DMS114 treated with DMSO at 0.1 percent for 48 hours (cell line): ENCODE results near the gene FPGT.
"Not testable (repeated sequence)": the region's sequence is repeated elsewhere in the genome, so short reads cannot be mapped to it uniquely, and the experiment has no call there.

Source experiments
- DNase-seq: peaks from one replicate; lab custom pipeline; 2025; ENCODE audit not compliant: unreplicated experiment; lab: John Stamatoyannopoulos, UW

Gene FPGT

GRCh38 chr1:74197657-74198552 lies at the start of gene FPGT, which contains the start of gene LRRIQ3:
Gene FPGT (plus strand): TSS chr1:74198242. CDS start chr1:74198279, 37 bp downstream.
Gene LRRIQ3 (minus strand): TSS chr1:74198176. CDS start chr1:74183684, 14,492 bp downstream.
- peak; percentile 88 for DNase-seq

GRCh38 chr1:74160046-74160445 lies 38.0 kb upstream of the FPGT start:
- DNase-seq: no peak

DNA sequence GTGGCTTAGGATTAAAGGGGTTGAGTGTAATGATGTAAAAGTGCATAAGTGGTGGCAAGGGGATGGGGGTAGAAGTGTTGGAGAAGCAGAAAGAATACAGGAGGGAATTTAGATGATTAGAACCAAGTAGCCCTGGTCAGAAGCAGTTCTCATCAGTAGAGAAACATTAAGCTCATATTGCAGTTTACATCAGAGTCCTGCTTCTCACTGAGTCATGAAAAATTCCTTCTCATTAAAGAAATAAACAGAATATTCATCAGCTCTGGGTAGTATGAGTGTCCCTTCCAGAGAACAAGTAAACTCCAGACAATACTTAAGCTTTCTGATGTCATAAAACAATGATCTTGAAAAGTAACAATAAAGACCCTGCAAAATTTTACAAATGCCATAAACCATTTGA lies 36.5 kb upstream of the FPGT start:
- no peak for DNase-seq

GRCh38 chr1:74162333-74162732 lies 35.7 kb upstream of the FPGT start:
- DNase-seq: no peak

DNA sequence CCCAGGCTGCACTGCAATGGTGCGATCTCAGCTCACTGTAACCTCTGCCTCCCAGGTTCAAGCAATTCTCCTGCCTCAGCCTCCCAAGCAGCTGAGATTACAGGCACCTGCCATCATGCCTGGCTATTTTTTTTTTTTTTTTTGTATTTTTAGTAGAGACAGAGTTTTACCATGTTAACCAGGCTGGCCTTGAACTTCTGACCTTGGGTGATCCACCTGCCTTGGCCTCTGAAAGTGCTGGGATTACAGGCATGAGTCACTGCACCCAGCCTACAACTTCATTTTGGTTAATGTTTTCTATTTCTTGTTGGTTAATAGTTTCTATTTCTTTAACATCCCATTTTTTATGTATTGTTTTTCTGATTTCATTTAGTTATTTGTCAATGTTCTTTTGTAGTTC lies 23.6 kb upstream of the FPGT start:
- DNase-seq: not testable (repeated sequence)

DNA sequence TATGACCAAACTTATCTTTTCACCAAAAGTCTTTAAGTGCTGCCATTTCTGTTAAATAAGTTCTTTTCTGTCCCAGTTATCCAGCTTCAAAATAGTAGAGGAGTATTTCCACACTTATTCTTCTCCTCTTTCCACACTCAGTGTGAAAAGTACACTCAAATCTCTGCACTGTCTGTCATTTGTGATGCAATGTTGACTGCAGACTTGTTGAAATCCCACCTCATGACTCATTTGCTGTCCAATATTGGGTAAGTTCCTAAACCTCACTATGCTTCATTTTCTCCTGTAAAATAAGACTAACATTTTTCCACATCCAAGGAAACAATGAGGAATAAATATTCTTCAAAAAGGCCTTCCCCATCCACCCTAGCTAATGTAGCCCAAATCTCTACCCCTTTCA lies 17.6 kb upstream of the FPGT start:
- no peak for DNase-seq

DNA sequence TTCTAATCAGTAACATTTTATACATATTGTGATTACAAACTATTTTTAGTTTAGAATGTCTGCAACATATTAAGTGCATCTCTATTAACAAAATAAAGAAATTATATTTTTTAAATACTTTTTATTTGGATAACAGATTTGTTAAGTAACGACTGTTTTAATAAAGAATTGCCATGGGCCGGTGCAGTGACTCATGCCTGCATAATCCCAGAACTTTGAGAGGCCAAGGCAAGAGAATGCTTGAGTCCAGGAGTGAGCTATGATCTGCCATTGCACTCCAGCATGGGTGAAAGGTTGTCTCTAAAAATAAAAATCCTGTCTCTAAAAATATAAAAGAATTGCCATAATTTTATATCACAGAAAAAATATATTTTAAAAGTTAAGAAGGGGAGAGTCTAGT lies 4.1 kb upstream of the FPGT start:
- no peak for DNase-seq

DNA sequence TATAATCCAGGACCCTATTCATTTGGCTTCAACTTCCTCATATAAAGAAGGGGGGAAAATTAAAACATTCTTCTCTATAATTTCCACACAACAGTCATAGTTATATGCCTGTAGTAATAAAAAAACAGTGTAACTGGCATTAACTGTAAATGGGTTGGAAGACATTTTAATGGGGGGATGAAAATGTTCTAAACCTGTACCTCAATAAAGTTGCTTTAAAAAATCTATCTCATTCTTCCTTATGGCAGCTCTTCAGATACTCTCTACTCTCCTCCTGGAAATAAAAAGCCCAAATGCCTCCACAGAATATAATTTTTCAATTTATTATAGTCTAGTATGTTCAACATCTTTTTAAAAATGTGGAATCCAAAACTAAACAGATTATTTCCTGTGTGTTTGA lies 2.7 kb upstream of the FPGT start:
- DNase-seq: no peak

DNA sequence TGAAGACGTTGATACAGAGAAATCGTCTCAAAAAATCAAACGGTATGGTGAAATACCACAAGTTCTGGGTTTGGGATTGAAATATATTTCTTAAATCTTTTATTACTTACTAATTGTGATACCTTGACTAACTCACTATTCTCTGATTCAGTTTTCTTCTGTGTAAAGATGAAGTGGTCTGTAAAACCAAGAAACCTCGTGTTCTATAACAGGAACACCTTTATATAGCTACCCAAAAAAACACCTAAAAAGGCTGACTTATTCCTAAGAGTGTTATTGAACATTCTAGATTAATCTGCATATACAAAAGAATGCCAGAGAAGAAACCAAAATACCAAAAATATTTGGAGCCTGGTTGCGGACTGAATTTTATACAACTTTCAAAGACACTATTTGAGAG lies 787 bp upstream of the FPGT start:
- DNase-seq: no peak

DNA sequence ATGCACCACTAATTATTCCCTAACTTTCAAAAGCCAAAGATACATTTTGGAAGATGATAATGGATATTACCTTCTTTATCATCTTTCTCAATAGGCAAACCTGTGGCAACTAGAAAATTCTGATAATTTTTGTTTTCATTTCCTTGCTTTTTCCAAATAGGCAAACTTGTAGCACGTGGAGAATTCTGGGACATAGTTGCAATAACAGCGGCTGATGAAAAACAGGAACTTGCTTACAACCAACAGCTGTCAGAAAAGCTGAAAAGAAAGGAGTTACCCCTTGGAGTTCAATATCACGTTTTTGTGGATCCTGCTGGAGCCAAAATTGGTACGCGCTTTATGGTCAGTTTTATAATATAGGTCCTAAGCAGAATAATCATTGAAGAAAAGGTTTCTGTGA lies 1.5 kb downstream of the FPGT start:
- DNase-seq: no peak

GRCh38 chr1:74205266-74205665 lies 7.2 kb downstream of the FPGT start:
- no peak for DNase-seq

- DNase-seq: no peak
Observed at GRCh38 chr1:74215229-74215628, 17.2 kb downstream of the FPGT start.

DNA sequence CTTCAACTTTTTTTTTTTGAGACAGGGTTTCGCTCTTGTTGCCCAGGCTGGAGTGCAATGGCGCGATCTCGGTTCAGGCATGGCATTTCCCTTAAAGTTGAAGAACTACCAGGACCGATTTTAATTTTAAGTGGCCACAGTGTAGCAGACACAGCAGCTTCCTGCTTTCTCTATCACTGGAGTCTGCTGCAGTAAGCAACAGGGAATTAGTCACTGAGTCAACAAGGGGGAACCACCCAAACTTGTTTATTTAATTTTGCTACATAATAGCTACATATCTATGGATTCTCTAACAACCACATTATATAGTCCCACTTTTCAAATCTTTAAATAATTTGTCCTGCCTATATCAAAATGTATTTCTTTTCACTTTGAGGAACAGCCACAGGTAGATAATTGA lies 24.7 kb downstream of the FPGT start:
- DNase-seq: no peak

- no peak for DNase-seq
Observed at GRCh38 chr1:74223453-74223852, 25.4 kb downstream of the FPGT start.

GRCh38 chr1:74235153-74235552 lies 37.1 kb downstream of the FPGT start, which contains the start of gene TNNI3K:
Gene TNNI3K (plus strand): TSS chr1:74235387. CDS start chr1:74235452, 65 bp downstream.
- no peak for DNase-seq

DNA sequence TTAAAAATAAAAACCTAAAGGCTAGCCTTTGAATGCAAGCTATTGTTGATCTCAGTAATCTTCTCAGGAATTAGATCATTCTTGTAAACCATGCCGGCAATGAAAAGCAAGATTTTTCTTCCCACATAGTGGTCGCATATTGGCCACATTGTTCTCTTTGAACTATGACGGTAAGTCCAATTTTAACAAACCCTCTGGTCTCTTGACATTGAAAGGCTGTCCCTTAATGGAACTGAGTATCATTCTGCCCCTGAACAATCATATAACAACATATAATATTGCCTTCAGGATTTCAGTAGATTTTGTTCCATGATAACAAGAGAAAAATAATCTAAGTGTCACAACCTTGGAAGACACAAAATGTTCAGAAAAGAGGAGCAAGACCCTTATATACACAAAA lies 38.4 kb downstream of the FPGT start:
- DNase-seq: no peak

GRCh38 chr1:74237035-74237434 lies 39.0 kb downstream of the FPGT start:
- DNase-seq: no peak

- no peak for DNase-seq
Observed at GRCh38 chr1:74237787-74238186, 39.7 kb downstream of the FPGT start.

- DNase-seq: no peak
Observed at GRCh38 chr1:74245168-74245772, 47.2 kb downstream of the FPGT start.

DNA sequence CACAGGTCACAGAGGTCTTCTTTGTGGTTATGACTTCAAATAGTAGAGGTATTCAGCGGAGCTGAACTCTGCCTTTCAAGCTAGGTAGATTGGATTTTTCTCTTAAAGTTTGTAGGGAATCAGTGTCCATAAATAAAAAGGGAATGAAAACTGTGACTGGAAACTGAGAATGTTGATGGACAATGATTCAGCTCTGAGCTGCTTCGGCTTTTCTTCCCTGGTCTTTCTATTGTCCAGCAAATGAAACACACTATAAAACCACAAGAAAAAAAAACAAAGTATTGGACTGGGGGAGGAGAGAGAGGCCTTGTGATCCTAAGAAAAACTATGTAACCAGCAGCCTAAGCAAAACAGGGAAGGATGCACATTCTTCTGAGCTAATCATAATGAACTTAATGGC lies 48.3 kb downstream of the FPGT start:
- DNase-seq: no peak

- no peak for DNase-seq
Observed at GRCh38 chr1:74247881-74248528, 50.0 kb downstream of the FPGT start.
